ENCODE data around the gene FHIT.
"Not testable (repeated sequence)": the region's sequence is repeated elsewhere in the genome, so short reads cannot be mapped to it uniquely, and the experiment has no call there.

The FHIT gene

GRCh38 chr3:61094608-61095007 is 156.6 kb downstream of the FHIT start:
- DNase-seq, result no peak

- DNase-seq, result no peak
Observed at GRCh38 chr3:61093364-61093763, 157.9 kb downstream of the FHIT start.

- DNase-seq, result no peak
Observed at GRCh38 chr3:61092870-61093269, 158.4 kb downstream of the FHIT start.

- no peak for DNase-seq
Observed at GRCh38 chr3:61090389-61091169, 160.7 kb downstream of the FHIT start.

- DNase-seq, result no peak
Observed at GRCh38 chr3:61087465-61087864, 163.8 kb downstream of the FHIT start.

GRCh38 chr3:61081554-61081953 is 169.7 kb downstream of the FHIT start:
- DNase-seq, result no peak

GRCh38 chr3:61080737-61081445 is 170.4 kb downstream of the FHIT start:
- DNase-seq, result no peak

GRCh38 chr3:61078048-61078752 is 173.1 kb downstream of the FHIT start:
- no peak for DNase-seq

- DNase-seq, result no peak
Observed at GRCh38 chr3:61077551-61077950, 173.7 kb downstream of the FHIT start.

GRCh38 chr3:61074783-61075182 is 176.5 kb downstream of the FHIT start:
- no peak for DNase-seq

GRCh38 chr3:61073566-61074165 is 177.6 kb downstream of the FHIT start:
- DNase-seq, result no peak

- no peak for DNase-seq
Observed at GRCh38 chr3:61068084-61068483, 183.2 kb downstream of the FHIT start.

- no peak for DNase-seq
Observed at GRCh38 chr3:61066800-61067199, 184.5 kb downstream of the FHIT start.

- DNase-seq, result not testable (repeated sequence)
Observed at GRCh38 chr3:61066222-61066621, 185.0 kb downstream of the FHIT start.

GRCh38 chr3:61065451-61066011 is 185.7 kb downstream of the FHIT start:
- DNase-seq, result no peak

GRCh38 chr3:61061092-61061723 is 190.0 kb downstream of the FHIT start:
- DNase-seq, result no peak

GRCh38 chr3:61060411-61060861 is 190.8 kb downstream of the FHIT start:
- DNase-seq, result no peak

- no peak for DNase-seq
Observed at GRCh38 chr3:61058836-61059235, 192.4 kb downstream of the FHIT start.

GRCh38 chr3:61057464-61057863 is 193.8 kb downstream of the FHIT start:
- DNase-seq, result no peak

- DNase-seq, result no peak
Observed at GRCh38 chr3:61055447-61055846, 195.8 kb downstream of the FHIT start.

GRCh38 chr3:61053781-61054496 is 197.3 kb downstream of the FHIT start:
- DNase-seq, result no peak

- DNase-seq, result no peak
Observed at GRCh38 chr3:61052851-61053250, 198.4 kb downstream of the FHIT start.
